HG03432 (cell line): ENCODE measurements around the gene SEMA7A.
A peak's percentile ranks its signal among the peaks of the same experiment; 100 is the strongest.
"Not testable (repeated sequence)": the region's sequence is repeated elsewhere in the genome, so short reads cannot be mapped to it uniquely, and the experiment has no call there.

ENCODE experiments used
- ATAC-seq: cut with Tn5 transposase; IDR thresholded peaks from one replicate; pipeline ENCODE4 v1.9.1; 2021; ENCODE audit warnings: mild to moderate bottlenecking, moderate library complexity; ENCODE audit not compliant: unreplicated experiment

The SEMA7A gene, protein sequence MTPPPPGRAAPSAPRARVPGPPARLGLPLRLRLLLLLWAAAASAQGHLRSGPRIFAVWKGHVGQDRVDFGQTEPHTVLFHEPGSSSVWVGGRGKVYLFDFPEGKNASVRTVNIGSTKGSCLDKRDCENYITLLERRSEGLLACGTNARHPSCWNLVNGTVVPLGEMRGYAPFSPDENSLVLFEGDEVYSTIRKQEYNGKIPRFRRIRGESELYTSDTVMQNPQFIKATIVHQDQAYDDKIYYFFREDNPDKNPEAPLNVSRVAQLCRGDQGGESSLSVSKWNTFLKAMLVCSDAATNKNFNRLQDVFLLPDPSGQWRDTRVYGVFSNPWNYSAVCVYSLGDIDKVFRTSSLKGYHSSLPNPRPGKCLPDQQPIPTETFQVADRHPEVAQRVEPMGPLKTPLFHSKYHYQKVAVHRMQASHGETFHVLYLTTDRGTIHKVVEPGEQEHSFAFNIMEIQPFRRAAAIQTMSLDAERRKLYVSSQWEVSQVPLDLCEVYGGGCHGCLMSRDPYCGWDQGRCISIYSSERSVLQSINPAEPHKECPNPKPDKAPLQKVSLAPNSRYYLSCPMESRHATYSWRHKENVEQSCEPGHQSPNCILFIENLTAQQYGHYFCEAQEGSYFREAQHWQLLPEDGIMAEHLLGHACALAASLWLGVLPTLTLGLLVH

DNA sequence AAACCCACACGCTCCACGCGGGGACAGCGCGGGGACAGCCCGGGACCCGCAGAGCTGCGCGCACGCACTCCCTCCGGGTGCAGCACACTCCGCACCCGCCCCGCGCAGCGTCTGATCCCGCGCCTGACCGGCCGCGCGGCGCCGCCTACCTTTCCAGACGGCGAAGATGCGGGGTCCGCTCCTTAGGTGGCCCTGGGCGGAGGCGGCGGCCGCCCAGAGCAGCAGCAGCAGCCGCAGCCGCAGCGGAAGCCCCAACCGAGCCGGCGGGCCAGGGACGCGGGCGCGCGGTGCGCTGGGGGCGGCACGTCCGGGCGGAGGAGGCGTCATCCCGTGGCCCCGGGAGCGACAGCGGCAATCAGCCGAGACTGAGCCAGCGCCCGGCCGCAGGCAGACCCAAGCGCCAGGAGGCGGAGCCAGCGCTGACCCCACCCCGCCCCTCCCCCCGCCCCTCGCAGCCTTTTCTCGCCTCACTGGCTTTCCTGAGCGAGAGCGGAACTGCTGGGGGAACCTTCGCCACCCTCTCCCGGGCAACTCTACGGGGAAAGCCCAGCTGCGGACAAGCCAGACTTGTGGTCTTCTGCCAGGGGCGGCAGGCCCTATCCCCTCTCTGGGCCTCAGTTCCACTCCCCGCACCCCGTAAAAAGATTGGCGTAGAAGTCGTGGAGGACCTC is at the start of gene SEMA7A:
Gene SEMA7A, minus strand, starts transcription at position 367 of the 671 bp plus-strand sequence. Its CDS starts 40 bp downstream, at position 327.
- ATAC-seq, result peak; percentile 70

DNA sequence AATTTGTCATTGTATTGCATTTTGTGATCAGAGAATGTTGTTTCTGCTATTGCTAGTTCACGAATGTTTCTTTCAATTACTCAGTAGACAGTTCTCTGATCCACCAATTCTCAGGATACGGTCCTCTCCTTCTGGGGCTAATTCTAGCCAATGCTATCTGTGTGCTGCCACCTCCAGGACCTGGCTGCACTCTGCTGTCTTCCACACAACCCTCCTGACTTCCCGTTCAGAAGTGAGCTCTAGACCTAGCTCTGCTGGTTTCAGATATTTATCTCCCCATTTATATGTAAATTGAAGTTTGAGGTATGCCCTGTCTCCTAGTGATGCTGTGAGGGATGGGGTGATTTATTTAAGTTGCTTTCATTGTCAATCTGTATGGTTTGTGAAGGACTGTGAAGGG is 48.9 kb upstream of the SEMA7A start:
- ATAC-seq, result no peak

DNA sequence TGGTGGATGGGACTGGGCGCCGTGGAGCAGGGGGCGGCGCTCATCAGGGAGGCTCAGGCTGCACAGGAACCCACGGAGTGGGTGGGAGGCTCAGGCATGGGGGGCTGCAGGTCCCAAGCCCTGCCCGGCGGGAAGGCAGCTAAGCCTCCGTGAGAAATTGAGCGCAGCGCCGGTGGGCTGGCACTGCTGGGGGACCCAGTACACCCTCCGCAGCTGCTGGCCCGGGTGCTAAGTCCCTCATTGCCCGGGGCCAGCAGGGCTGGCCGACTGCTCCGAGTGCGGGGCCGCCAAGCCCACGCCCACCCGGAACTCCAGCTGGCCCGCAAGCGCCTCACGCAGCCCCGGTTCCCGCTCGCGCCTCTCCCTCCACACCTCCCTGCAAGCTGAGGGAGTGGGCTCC is 46.6 kb upstream of the SEMA7A start:
- ATAC-seq, result not testable (repeated sequence)

DNA sequence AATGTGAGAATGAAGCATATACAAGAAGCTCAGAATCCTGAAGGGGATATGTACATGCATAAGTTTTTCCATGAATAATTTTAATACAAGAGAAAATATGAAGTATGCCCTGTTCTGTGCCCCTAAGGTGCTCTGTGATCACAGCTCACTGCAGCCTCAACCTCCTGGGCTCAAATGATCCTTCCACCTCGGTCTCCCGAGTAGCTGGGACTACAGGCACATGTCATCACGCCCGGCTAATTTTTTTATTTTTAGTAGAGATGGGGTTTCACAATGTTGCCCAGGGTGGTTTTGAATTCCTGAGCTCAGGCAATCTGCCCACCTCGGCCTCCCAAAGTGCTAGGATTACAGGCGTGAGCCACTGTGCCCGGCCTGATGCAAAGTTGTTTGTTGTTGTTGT is 37.9 kb upstream of the SEMA7A start:
- ATAC-seq, result not testable (repeated sequence)

DNA sequence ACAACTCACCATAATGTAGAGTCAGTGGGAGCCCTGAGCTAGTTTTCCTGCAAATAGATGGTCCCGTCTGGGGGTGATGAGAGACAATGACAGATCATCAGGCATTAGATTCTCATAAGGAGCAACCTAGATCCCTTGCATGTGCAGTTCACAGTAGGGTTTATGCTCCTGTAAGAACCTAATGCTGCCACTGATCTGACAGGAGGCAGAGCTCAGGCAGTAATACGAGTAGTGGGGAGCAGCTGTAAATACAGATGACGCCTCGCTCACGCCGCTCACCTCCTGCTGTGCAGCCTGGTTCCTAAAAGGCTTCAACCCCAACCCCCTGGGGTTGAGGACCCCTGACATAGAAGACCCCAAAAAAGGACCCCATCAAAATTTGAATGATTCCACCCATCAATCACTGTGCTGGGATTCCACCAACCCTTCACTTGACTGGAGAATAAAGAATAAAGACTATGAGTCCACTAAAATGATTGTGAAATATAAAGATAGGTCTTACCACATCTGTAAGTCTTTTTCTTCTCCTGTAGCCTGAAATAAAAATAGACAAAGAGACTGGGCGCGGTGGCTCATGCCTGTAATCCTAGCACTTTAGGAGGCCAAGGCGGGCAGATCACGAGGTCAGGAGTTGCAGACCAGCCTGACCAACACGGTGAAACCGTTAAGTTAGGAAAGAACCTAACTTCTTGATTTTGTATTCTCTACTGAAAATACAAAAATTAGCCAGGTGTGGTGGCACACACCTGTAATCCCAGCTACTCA is 37.1 kb upstream of the SEMA7A start:
- ATAC-seq, result no peak

DNA sequence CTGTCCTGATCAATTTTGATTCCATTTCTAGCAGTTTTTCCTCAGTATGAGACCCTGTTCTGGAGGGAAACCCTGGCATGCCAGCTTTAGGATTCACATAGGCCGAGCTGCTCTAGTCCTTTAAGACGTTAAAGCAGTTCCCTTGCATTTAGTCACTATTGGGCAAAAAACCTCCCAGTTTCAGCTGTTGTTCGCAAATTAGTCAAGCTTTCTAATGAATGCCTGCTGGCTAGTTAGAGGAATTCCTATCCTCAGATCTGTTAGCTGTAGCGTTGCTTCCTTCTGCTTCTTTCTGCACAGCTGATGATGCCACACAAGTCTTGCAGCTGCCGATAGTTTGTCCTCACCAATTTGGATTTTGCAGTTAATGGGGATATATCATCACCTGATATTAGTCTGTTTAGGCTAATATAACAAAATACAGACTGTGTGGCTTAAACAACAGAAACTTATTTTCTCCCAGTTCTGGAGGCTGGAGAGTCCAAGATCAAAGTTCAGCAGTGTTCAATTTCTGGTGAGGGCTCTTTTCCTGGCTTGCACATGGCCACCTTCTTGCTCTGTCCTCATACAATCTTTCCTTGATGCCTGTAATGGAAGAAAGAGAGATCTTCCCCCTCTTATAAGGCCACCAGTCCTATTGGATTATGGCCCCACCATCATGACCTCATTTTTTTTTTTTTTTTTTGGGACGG is 34.7 kb upstream of the SEMA7A start:
- no peak for ATAC-seq

DNA sequence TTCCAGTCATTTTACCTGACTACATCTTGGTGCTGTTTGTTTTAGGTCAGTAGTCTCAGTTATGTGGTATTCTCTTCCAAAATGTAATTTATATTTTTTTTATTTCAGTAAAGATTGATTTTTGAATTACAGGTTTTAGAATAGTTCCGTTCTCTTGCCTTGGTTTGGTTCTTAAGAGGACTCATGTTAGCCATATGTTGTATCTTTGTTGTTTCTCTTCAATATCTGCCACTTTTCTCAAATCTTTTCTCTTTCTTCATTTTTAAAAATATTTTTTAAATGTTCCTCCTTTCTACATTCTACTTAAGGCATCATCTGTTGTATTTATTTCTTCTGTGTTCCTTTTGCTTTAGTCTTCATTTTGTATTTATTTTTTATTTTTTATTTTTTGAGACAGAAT is 32.8 kb upstream of the SEMA7A start:
- ATAC-seq, result no peak

DNA sequence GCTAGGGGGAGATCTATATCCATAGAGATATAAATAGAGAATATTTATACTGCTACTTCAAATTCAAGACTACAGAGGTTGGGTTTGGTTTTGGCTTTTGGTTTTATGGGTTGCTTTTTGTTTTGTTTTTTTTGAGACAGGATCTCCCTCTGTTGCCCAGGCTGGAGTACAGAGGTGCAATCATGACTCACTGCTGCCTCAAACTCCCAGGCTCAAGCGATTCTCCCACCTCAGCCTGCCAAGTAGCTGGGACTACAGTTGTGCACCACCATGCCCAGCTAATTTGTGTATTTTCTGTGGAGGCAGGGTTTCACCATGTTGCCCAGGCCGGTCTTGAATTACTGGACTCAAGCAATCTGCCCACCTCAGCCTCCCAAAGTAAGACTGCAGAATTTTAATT is 31.1 kb upstream of the SEMA7A start:
- ATAC-seq, result no peak

DNA sequence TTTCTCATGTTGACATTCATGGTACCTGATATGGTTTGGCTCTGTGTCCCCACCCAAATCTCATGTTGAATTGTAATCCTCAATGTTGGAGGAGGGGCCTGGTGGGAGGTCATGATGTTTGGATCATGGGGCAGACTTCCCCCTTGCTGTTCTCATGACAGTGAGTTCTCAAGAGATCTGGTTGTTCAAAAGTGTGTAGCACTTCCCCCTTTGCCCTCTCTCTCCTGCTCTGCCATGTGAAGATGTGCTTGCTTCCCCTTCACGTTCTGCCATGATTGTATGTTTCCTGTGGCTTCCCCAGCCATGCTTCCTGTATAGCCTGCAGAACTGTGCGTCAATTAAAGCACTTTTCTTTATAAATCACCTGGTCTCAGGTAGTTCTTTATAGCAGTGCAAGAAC is 30.5 kb upstream of the SEMA7A start:
- no peak for ATAC-seq

DNA sequence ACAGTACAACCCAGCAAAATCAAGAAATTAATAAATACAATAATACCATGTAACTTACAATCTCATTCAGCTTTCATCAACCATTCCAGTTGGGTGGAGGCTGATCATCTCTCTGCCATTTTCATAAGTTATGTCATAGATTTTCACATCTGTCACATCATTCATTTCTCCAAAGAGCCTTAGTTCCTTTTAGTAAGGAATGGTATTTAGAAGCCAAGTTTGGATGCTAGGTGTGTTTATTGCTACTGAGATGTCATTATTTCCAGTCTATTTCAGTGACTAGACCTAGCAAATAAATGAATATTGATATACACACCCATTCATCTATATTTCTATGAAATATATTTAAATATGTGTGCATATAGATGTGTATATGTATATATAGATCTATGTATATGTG is 29.9 kb upstream of the SEMA7A start:
- no peak for ATAC-seq

DNA sequence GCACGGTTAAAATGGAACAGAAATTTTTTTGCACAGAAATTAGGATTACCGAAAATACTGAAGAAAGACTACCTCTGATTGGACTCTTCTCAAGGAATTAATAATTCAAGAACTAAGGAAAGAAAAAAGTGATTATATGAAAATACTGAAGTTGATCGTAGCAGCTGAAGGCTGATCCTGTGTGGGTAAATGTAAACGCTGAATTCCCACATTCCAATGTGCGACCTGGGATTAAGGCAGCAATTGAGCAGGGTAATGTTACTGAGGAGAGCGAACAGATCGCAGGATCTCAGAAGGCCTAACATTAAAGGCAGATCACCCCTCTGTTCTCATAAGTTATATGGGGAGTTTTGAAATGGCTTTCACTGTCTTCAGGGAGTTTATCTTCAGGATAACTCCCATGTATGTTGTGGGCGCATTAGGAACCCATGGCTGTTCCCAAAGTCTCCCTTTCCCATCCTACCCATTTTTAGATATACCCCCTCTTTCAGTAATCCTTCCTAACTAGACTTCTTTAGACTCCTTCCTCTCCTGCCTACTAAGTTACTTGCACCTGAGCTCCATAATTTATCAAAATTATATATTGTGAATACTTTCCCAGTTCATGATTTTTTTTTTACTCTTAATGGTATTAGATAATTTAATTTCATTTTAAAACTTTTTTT is 28.2 kb upstream of the SEMA7A start:
- no peak for ATAC-seq

DNA sequence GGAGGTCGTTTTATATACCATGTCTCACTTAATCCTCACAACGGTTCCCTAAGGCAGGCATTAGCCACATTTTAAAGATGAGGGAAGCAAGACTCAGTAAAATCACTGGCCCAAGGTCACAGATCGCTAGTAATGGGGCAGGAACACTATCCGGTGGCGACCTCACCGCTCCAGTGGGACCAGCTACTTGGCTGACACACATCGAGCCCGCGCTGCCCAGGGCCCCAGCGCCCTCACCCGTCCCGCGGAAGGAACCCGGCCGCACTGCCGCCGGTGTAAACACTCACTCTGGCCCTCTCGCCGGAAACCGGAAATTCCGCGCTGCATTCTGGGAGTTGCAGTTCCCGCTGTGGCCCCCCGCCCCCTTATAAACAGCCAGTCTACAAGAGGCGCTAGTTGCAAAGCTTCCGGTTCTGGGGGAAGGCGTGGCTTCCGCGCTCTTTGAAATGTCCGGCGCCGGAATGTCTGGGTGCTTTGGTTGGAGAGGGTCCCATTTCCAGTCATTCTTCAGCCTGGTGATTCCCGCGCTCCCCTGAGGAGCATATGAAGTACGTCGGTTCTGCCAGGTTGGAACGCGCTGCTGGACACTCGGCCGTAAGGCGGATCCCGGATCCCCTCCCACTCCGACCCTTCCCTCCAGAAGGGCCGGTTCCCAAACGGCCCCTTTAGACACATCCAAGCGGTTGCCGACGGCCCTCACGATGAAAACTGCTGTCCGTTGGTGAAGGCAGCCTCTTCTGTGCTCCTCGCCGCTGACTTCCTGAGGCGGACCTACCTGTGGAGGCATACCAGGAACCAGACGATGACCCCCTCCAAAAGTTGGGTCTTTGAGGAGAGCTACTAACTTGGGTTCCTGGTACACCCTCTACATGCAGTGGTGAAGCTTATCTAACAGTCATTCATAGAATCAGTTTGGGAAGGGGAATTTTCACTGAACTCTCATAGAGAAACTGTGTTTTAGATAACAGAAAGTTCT is 27.4 kb upstream of the SEMA7A start, which contains the start of gene UBL7:
Gene UBL7, minus strand, starts transcription at position 290 of the 976 bp plus-strand sequence. CDS start 2,293 bp downstream, outside the sequence.
- peak; percentile 86 for ATAC-seq

DNA sequence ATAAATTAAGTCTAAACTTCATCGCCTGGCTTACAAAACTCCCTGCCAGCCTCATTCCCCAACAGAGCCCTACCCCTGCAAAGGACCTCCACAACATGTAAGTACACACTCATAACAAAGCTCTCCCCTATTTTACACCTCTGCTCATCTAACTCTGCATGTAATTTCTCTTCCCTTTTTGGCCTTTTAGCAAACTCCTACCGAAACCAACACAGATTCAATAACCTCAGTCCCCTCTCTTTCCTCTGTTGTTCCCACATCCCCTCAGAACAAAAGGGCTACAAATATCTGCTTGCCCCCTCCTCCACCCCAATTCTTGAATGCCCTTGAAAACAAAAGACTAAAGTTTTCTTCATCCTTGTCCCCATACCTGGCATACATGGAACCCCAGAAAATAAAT is 26.5 kb upstream of the SEMA7A start:
- no peak for ATAC-seq

DNA sequence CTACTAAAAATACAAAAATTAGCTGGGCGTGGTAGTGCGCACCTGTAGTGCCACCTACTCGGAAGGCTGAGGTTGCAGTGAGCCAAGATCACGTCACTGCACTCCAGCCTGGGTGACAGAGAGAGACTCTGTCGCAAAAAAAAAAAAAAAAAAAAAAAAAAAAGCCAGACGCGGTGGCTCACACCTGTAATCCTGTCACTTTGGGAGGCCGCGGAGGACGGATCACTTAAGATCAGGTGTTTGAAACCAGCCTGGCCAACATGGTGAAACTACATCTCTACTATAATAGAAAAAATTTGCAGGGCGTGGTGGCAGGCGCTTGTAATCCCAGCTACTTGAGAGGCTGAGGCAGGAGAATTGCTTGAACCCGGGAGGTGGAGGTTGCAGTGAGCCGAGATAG is 26.0 kb upstream of the SEMA7A start:
- ATAC-seq, result not testable (repeated sequence)

DNA sequence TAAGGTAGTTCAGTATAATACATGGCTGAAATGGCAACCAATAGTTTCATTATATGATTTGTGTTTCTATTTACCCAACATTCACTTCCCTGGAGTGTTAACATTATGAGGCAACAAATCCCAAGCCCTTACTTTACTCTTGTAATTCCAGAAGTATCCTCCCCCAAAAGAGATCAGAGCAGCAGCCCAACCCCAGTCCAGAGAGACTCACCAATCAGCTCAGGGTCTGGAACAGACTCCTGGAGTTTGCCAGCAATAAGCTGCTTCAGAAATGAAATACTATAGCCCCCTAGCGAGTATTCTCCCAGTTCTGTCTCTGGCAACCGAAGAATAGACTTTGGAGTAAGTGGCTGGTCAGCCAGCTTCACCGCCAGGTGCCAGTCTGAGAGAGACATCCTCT is 24.7 kb upstream of the SEMA7A start:
- ATAC-seq, result no peak

DNA sequence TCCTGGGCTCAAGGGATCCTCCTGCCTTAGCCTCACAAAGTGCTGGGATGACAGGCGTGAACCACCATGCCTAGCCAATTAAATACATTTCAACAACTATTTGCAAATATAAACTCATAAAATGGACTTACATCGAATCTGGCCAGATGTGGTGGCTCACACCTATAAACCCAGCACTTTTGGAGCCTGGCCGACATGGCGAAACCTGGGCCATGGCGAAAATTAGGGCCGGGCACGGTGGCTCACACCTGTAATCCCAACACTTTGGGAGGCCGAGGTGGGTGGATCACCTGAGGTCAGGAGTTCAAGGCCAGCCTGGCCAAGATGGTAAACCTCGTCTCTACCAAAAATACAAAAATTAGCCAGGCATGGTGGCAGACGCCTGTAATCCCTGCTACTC is 23.3 kb upstream of the SEMA7A start:
- ATAC-seq, result not testable (repeated sequence)

DNA sequence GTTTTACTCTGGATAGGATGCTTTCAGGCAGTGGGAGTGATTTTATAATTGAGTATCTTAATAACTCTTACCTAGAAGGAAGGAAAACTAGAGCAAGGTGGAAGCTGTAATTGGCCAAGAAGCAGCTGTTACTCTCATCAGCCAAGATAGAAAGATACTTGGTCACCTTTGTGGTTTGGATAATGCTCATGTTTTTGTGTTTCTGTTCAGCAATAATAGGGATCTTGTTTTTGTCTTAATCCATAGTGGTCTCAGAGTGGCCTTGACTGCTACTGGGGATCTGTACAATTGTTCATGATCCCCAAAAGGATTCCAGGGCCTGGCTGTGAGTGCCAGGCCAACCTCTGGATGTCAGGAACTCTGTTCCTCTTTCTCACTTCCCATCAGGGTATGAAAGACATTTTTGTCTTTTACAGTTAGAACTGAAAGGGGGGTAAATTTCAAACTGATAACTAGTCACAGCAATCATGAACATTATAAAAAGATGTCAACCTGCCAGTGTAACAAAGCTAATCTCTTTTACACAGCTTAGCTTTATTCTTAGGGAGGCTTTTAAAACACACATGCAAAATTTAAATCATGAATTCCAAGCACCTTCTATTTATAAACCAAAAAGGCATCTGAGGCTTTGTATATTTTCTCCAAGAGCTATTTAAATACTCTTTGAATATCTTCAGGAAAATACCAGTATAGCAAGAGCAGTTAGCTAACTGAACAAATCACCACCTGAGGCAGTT is 21.2 kb upstream of the SEMA7A start:
- no peak for ATAC-seq
